Activated CD4-positive, alpha-beta T cell treated with anti-CD3 and anti-CD28 coated beads for 4 hours (primary cell): ENCODE results near the gene TCP11L2.
"Not testable (repeated sequence)": the region's sequence is repeated elsewhere in the genome, so short reads cannot be mapped to it uniquely, and the experiment has no call there.

Experiments
- DNase-seq, 2 donors: peaks; one replicate each; pipeline ENCODE4 v3.0.0-alpha.2; 2020

The TCP11L2 gene

GRCh38 chr12:106284358-106285105, 18.0 kb upstream of the TCP11L2 start:
- no peak for DNase-seq

GRCh38 chr12:106285982-106286381, 16.6 kb upstream of the TCP11L2 start:
- no peak for DNase-seq

- not testable (repeated sequence) for DNase-seq
These were observed 15.9 kb upstream of the TCP11L2 start for GRCh38 chr12:106286576-106287162.

- no peak for DNase-seq
These were observed 15.2 kb upstream of the TCP11L2 start for GRCh38 chr12:106287364-106287763.

DNA sequence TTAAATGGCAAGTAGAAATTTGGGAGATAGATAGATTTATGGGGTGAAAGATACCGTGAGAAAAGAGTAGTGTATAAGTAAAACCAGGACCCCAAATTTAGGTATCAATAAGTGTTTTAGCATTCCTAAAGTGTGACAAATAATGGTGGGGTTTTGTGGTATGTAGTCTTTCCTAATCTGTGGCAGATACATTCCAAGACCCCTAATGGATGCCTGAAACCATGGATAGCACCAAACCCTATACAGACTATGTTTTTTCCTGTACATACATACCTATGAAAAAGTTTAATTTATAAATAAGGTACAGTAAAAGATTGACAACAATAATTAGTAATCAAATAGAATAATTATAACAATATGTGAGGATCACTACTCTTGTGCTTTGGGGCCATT, 14.4 kb upstream of the TCP11L2 start:
- DNase-seq: no peak

DNA sequence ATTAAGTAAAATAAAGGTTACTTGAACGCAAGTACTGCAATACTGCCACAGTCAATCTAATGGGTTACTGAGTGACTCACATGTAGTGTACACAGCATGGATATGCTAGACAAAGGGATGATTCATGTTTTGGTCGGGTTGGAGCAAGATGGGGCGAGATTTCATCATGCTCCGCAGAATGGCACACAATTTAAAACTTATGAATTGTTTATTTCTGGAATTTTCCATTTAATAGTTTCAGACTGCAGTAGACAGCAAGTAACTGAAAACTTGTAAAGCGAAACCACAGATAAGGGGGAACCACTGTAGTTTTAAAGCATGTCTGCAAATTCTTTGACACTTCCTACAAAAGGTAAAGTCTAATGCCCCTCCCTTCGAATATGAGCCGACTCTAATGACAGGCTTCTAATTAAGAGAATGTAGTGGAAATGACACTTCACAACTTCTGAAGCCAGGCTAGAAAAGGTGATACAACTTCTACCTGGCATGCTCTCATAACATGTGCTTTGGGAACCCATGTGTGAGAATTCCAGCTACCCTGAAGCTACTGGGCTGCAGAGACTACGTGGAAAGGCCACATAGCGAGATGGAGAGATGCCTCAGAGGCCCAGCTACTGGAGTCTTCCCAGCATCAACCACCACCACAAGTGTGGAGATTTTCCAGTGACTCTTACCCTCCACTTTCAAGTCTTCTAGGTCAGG, 13.9 kb upstream of the TCP11L2 start:
- DNase-seq: peak; percentile 8 to 21

GRCh38 chr12:106289196-106289681, 13.3 kb upstream of the TCP11L2 start:
- DNase-seq: no peak

- no peak for DNase-seq
These were observed 11.9 kb upstream of the TCP11L2 start for GRCh38 chr12:106290666-106291065.

DNA sequence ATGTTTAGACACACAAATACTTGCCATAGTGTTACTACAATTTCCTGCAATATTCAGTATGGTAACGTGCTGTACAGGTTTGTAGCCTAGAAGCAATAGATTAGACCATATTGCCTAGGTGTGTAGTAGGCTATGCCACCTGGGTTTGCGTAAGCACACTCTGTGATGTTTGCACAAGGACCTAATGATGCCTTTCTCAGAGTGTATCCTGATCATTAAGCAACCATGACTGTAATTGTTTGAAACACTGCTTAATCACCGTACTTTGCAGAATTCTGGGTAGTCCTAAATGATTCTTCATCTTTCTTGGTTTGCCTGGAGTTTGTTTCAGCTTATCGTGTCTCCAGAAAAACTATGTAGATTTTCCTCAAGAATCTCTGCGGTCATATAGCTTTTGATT, 11.2 kb upstream of the TCP11L2 start:
- DNase-seq: no peak

GRCh38 chr12:106292339-106292738, 10.2 kb upstream of the TCP11L2 start:
- no peak for DNase-seq

- DNase-seq: no peak
These were observed 6.2 kb upstream of the TCP11L2 start for GRCh38 chr12:106296179-106296877.

DNA sequence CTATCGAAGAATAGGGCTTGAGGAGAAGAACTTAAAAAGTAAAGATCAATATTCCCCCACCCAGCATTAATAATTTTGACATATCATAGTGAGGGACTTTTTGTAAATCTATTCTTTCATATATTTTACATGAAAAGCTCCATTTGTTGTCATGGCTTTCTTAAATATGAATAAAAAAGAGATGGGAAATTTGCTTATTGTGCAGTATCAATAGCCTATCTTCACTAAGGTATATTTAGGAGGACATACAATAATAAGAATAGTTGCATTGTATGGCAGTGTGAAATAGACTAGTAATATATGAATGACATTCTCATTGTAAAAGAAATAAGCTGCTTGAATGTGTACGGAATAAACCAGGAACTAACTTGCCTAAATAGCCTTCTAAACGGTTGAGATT, 5.5 kb upstream of the TCP11L2 start:
- DNase-seq: no peak

GRCh38 chr12:106297681-106298080, 4.9 kb upstream of the TCP11L2 start:
- no peak for DNase-seq

- no peak for DNase-seq
These were observed 3.2 kb upstream of the TCP11L2 start for GRCh38 chr12:106299202-106299774.

GRCh38 chr12:106300761-106301160, 1.8 kb upstream of the TCP11L2 start:
- no peak for DNase-seq

- no peak for DNase-seq
These were observed 1.3 kb upstream of the TCP11L2 start for GRCh38 chr12:106301241-106301610.

DNA sequence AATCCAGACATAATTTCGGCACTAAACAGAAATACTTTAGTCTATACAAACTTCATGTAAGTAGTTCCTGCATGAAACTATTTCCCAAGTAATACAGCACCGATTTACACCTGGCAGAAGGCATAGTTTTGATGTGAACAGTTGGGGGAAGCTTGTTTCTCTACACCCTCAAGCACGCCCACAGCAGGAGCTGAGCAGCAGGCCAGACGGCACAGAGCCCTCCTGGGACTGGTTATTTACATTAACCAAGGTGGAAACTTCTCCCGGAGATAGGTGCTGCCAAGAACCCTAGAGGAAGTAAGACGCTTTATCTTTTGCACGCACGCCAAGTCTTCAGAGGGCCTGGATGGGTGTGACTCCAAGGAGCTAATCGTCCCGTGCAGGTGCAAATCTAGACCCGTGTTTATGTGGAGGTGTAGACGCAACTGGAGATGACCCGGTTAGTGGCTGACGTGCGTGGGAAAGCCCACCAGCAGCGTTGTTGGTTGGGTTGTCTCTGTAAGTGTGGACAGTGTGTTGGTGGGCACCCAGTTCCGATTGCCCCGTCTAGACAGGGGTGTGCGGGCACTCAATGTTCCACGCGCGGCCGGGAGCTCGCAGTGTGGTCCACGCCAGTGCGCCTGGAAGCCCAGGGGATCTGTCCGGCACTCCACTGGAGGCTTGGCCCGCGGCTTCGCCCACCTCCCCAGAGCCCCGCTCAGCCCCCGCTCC, 767 bp upstream of the TCP11L2 start:
- DNase-seq: peak; percentile 37 to 68

- peak; percentile 74 to 82 for DNase-seq
These were observed 778 bp downstream of the TCP11L2 start for GRCh38 chr12:106303202-106303820.

- peak in 1 of 2 donors; percentile 3 for DNase-seq
These were observed 1.5 kb downstream of the TCP11L2 start for GRCh38 chr12:106304001-106304421.

DNA sequence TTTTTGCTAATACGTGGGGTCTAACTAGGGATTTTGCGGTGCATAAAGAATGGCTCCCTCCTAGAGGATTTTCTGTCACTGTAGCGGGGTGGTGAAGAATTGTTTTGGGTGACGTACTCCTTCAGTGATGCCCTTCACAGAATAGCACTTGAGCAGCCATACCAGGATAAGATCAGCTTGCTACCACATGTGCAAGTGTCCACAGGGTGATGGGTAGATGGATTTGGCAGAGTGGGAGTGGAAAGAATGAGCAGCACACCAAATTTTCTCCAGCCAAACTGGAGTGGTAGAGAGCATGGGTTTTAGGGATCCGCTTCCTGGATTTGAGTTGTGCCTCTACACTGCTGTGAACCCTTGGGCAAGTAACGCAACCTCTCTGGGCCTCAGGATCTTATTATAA, 2.3 kb downstream of the TCP11L2 start:
- no peak for DNase-seq

DNA sequence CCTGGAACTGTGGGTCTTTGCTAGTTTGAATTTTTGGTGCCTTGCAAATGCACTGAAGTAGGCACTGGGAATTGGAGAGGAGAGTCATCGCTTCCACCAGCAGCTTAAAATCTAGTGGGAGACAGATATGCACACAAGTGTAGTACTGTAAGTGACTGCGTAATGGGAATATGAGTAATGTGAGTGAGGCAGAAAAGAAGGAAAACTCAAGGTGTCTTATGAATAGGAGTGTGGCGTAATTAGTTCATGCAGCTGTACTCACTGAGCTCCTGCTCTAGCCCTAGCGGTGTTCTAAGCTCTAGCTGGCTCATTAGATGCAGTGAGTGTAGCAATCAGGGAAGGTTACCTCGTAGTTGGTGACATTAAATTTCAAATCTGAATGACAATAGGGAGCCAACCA, 2.8 kb downstream of the TCP11L2 start:
- no peak for DNase-seq

DNA sequence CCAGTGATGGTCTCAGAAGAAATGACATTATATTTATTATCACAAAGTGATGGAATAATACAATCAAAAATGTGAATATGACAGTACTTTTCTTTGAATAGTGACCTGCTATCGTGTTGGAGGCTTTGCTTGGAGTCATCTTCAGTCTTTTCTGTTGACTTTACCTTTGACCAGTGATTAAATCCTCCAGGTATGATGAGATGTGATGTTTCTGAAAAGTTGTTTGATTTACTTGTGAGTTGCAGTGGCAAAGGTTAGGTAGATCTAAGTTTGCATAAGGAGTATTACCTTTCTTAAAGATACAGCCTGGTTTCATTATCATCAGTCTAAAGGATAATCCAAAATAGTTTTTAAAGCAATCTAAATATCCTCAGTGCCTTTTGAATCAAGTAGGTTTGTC, 4.6 kb downstream of the TCP11L2 start:
- DNase-seq: no peak
